Esophagus muscularis mucosa (tissue), 4 donors: Measurements from ENCODE around the gene CRHR2. TPM values are rescaled to one million over a fixed set of nuclear protein-coding genes. Genes with fewer than 3 reads are reported as not detected.

ENCODE experiments used
- DNase-seq: peaks from one replicate; pipeline ENCODE4 v3.0.0-alpha.2; 2017; ENCODE audit errors: extremely low spot score
- H3K27ac ChIP-seq, 4 donors: fragments of 200-600 bp; sonication (generic); replicated peaks in 1 of 4; 1 replicate in 3 of 4; 2 replicates in 1 of 4; pipeline ENCODE4 v1.5.1; 2016 to 2019; ENCODE audit warnings: mild to moderate bottlenecking in 1 of 4
- H3K27me3 ChIP-seq, 4 donors: fragments of 200-600 bp; sonication (generic); one replicate each; pipeline versions ENCODE4 v1.5.1 to v1.6.0; 2016 to 2019
- H3K36me3 ChIP-seq, 4 donors: fragments of 200-600 bp; sonication (generic); one replicate each; pipeline ENCODE4 v1.5.1; 2016 to 2019
- H3K4me1 ChIP-seq, 4 donors: fragments of 200-600 bp; sonication (generic); one replicate each; pipeline ENCODE4 v1.5.1; 2016 to 2019
- H3K4me3 ChIP-seq, 4 donors: fragments of 200-600 bp; sonication (generic); 1 replicate in 2 of 4; 2 replicates in 2 of 4; pipeline ENCODE4 v1.5.1; 2016 to 2019; ENCODE audit warnings: mild to moderate bottlenecking in 4 of 4, moderate library complexity in 1 of 4
- H3K9me3 ChIP-seq, 4 donors: fragments of 200-600 bp; sonication (generic); 1 replicate in 3 of 4; 2 replicates in 1 of 4; pipeline ENCODE4 v1.5.1; 2016 to 2019
- EP300 ChIP-seq: sonication (generic); formaldehyde crosslinking; IDR thresholded peaks from one replicate; pipeline ENCODE4 v1.6.1; 2017; ENCODE audit warnings: antibody characterized with exemption
- POLR2A ChIP-seq: fragments of 450-650 bp; IDR thresholded peaks from one replicate; pipeline ENCODE4 v1.6.1; 2017; ENCODE audit warnings: antibody characterized with exemption, moderate library complexity, mild to moderate bottlenecking, low read depth
- POLR2AphosphoS5 ChIP-seq, 2 donors: sonication (generic); formaldehyde crosslinking; IDR thresholded peaks; one replicate each; pipeline ENCODE4 v1.6.1; 2017; ENCODE audit warnings: antibody characterized with exemption in 2 of 2
- WGBS: methylation state at CpG from one replicate; pipeline ENCODE4 v1.1.5; 2018; 5-methylcytosine and 5-hydroxymethylcytosine counted together
- intact Hi-C: fragments of 100-400 bp; cut with DNase I; formaldehyde crosslinking; loops from one replicate; pipeline ENCODE4 v1.15.1; 2023
- total RNA-seq, 4 donors: library from RNA; depleted of rRNA; stranded (reverse); fragments of >200 nt; gene quantifications; one replicate each; pipeline versions ENCODE4 v1.1.0 to v1.2.1, GENCODE V29; 2016
- TF ChIP-seq, protein P1 (sequence below), 3 experiments: fragments of 200-600 bp in 2 of 3; fragments of 450-650 bp in 1 of 3; sonication (generic) in 2 of 3; IDR thresholded peaks; one replicate each; pipeline ENCODE4 v1.5.1; 2017 to 2019; ENCODE audit warnings: antibody characterized with exemption in 3 of 3, mild to moderate bottlenecking in 2 of 3, moderate library complexity in 1 of 3

Gene CRHR2
- total RNA-seq, 4 donors from 2014 or later, result 0.13 to 0.29 TPM; not detected in 2

GRCh38 chr7:30674420-30674819, 7.8 kb downstream of the CRHR2 start:
- Histone ChIP-seq H3K27ac (no peak overlapping the region), H3K4me3 (no peak overlapping the region), H3K36me3 (no peaks in the 10 kb centered on the region), H3K9me3 (peaks cover 0 to 6% (median 0%) of the 10 kb centered on the region in 4 donors), H3K27me3 (peaks cover 0 to 46% (median 0%) of the 10 kb centered on the region in 4 donors), H3K4me1 (no peaks in the 10 kb centered on the region)
- 20% methylated on average over 1 of the region's 1 CpG for WGBS
- intact Hi-C loops, result no loop called here
- DNase-seq, result no peak
- TF ChIP-seq EP300 (no peak), POLR2A (no peak), POLR2AphosphoS5 (IDR thresholded peaks at IDR 0.05) (no peak)
- TF ChIP-seq, protein P1, sequence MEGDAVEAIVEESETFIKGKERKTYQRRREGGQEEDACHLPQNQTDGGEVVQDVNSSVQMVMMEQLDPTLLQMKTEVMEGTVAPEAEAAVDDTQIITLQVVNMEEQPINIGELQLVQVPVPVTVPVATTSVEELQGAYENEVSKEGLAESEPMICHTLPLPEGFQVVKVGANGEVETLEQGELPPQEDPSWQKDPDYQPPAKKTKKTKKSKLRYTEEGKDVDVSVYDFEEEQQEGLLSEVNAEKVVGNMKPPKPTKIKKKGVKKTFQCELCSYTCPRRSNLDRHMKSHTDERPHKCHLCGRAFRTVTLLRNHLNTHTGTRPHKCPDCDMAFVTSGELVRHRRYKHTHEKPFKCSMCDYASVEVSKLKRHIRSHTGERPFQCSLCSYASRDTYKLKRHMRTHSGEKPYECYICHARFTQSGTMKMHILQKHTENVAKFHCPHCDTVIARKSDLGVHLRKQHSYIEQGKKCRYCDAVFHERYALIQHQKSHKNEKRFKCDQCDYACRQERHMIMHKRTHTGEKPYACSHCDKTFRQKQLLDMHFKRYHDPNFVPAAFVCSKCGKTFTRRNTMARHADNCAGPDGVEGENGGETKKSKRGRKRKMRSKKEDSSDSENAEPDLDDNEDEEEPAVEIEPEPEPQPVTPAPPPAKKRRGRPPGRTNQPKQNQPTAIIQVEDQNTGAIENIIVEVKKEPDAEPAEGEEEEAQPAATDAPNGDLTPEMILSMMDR (IDR thresholded peaks at IDR 0.05), result no peak

- Histone ChIP-seq H3K4me3 (no peak overlapping the region), H3K27me3 (peaks cover 0 to 26% (median 0%) of the 10 kb centered on the region in 4 donors), H3K9me3 (peaks cover 0 to 6% (median 0%) of the 10 kb centered on the region in 4 donors), H3K36me3 (no peaks in the 10 kb centered on the region), H3K4me1 (no peaks in the 10 kb centered on the region), H3K27ac (no peak overlapping the region)
- no peak for DNase-seq
- TF ChIP-seq EP300 (no peak), POLR2A (no peak), POLR2AphosphoS5 (IDR thresholded peaks at IDR 0.05) (no peak)
- TF ChIP-seq, protein P1 (IDR thresholded peaks at IDR 0.05), result no peak
- intact Hi-C loops, result no loop called here
- 6% methylated on average over 6 of the region's 6 CpGs for WGBS
These were observed 10.3 kb downstream of the CRHR2 start for GRCh38 chr7:30671793-30672465.

- Histone ChIP-seq H3K27ac (no peak overlapping the region), H3K4me3 (no peak overlapping the region), H3K36me3 (no peaks in the 10 kb centered on the region), H3K9me3 (peaks cover 0 to 6% (median 0%) of the 10 kb centered on the region in 4 donors), H3K27me3 (peaks cover 0 to 6% (median 0%) of the 10 kb centered on the region in 4 donors), H3K4me1 (no peaks in the 10 kb centered on the region)
- no peak for DNase-seq
- intact Hi-C loops, result no loop called here
- WGBS, result 58% methylated on average over 4 of the region's 4 CpGs
- TF ChIP-seq, protein P1 (IDR thresholded peaks at IDR 0.05), result no peak
- TF ChIP-seq POLR2A (no peak), POLR2AphosphoS5 (IDR thresholded peaks at IDR 0.05) (no peak), EP300 (no peak)
These were observed 14.2 kb downstream of the CRHR2 start for GRCh38 chr7:30668102-30668501.

- Histone ChIP-seq H3K36me3 (no peaks in the 10 kb centered on the region), H3K27ac (no peak overlapping the region), H3K4me3 (no peak overlapping the region), H3K27me3 (peaks cover 0 to 6% (median 0%) of the 10 kb centered on the region in 4 donors), H3K9me3 (peaks cover 0 to 4% (median 0%) of the 10 kb centered on the region in 4 donors), H3K4me1 (no peaks in the 10 kb centered on the region)
- WGBS, result 59% methylated on average over 3 of the region's 3 CpGs
- no peak for DNase-seq
- intact Hi-C loops, result no loop called here
- TF ChIP-seq, protein P1 (IDR thresholded peaks at IDR 0.05), result no peak
- TF ChIP-seq POLR2AphosphoS5 (IDR thresholded peaks at IDR 0.05), result no peak
These were observed 15.1 kb downstream of the CRHR2 start for GRCh38 chr7:30667172-30667571.

DNA sequence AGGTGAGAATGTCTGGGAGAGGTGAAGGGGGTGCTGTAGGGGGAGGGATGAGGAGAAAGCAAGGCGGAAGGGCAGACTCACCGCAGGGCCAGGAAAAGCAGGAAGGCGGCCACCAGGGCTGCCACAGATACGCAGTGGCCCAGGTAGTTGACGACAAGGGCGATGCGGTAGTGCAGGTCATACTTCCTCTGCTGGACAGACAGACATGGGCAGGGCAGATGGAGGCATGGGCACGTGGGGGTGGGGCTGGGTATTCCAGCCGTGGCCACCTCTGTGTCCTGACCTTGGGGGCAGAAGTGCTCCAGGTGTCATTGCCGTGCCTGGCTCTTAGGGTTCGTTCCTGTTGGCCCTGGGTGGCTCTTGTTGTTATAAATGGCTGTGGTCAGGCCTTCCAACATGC, 16.8 kb downstream of the CRHR2 start:
- Histone ChIP-seq H3K36me3 (no peaks in the 10 kb centered on the region), H3K9me3 (no peaks in the 10 kb centered on the region), H3K27me3 (peaks cover 0 to 6% (median 0%) of the 10 kb centered on the region in 4 donors), H3K4me3 (no peak overlapping the region), H3K4me1 (no peaks in the 10 kb centered on the region), H3K27ac (no peak overlapping the region)
- intact Hi-C loops, result no loop called here
- 88% methylated on average over 8 of the region's 11 CpGs for WGBS
- no peak for DNase-seq
- TF ChIP-seq POLR2AphosphoS5 (IDR thresholded peaks at IDR 0.05) (no peak), POLR2A (no peak), EP300 (no peak)
- TF ChIP-seq, protein P1 (IDR thresholded peaks at IDR 0.05), result no peak
